ENCODE results near the gene FNDC10.

DNA sequence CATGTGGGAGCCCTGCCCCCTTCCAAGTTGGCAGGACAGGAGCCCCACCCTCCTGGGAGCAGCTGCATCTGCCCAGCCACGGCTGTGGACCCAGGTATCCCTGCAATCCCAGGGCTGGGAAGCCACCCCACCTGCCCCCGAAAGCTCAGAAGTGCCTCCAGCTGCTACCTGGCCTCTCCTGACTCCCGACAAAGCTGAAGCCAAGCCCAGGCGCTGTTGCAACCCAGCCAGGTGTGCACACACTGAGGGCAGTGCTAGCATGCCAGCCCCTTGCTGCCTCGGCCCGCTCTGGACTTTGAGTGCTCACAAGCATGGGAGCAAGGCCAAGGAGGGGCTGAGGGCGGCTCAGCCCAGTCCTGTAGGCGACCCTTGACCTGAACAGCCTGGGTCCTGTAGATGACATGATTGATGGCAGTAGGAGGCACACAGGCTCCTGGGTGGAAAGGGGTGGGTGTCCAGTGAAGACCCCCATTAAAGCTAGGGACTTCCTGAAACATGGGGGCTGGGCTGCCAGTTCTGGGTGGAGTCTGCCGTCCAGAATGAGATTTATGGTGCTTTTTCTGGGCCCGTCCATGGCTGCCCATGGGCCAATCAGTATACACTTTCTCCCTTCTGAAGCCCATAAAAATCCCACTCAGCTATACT, 22.4 kb downstream of the FNDC10 start:
- TF ChIP-seq TOX (CRISPR knock-in tag; IDR thresholded peaks at IDR 0.05; ENCODE audit: borderline replicate concordance): no peak
- TF ChIP-seq, protein P1, sequence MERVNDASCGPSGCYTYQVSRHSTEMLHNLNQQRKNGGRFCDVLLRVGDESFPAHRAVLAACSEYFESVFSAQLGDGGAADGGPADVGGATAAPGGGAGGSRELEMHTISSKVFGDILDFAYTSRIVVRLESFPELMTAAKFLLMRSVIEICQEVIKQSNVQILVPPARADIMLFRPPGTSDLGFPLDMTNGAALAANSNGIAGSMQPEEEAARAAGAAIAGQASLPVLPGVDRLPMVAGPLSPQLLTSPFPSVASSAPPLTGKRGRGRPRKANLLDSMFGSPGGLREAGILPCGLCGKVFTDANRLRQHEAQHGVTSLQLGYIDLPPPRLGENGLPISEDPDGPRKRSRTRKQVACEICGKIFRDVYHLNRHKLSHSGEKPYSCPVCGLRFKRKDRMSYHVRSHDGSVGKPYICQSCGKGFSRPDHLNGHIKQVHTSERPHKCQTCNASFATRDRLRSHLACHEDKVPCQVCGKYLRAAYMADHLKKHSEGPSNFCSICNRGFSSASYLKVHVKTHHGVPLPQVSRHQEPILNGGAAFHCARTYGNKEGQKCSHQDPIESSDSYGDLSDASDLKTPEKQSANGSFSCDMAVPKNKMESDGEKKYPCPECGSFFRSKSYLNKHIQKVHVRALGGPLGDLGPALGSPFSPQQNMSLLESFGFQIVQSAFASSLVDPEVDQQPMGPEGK (CRISPR knock-in tag; IDR thresholded peaks at IDR 0.05; ENCODE audit: borderline replicate concordance): no peak
- no peak for TF ChIP-seq OSR1 (CRISPR knock-in tag; IDR thresholded peaks at IDR 0.05)
- TF ChIP-seq, protein P2, sequence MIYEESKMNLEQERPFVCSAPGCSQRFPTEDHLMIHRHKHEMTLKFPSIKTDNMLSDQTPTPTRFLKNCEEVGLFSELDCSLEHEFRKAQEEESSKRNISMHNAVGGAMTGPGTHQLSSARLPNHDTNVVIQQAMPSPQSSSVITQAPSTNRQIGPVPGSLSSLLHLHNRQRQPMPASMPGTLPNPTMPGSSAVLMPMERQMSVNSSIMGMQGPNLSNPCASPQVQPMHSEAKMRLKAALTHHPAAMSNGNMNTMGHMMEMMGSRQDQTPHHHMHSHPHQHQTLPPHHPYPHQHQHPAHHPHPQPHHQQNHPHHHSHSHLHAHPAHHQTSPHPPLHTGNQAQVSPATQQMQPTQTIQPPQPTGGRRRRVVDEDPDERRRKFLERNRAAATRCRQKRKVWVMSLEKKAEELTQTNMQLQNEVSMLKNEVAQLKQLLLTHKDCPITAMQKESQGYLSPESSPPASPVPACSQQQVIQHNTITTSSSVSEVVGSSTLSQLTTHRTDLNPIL (CRISPR knock-in tag; IDR thresholded peaks at IDR 0.05; ENCODE audit: low read depth): no peak
- TF ChIP-seq ZC3H10 (CRISPR knock-in tag; IDR thresholded peaks at IDR 0.05): no peak
- TF ChIP-seq ZFP30 (CRISPR knock-in tag; IDR thresholded peaks at IDR 0.05): no peak
- TF ChIP-seq CSDC2 (CRISPR knock-in tag; IDR thresholded peaks at IDR 0.05): no peak
- TF ChIP-seq, protein P3, sequence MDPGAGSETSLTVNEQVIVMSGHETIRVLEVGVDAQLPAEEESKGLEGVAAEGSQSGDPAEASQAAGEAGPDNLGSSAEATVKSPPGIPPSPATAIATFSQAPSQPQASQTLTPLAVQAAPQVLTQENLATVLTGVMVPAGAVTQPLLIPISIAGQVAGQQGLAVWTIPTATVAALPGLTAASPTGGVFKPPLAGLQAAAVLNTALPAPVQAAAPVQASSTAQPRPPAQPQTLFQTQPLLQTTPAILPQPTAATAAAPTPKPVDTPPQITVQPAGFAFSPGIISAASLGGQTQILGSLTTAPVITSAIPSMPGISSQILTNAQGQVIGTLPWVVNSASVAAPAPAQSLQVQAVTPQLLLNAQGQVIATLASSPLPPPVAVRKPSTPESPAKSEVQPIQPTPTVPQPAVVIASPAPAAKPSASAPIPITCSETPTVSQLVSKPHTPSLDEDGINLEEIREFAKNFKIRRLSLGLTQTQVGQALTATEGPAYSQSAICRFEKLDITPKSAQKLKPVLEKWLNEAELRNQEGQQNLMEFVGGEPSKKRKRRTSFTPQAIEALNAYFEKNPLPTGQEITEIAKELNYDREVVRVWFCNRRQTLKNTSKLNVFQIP (CRISPR knock-in tag; IDR thresholded peaks at IDR 0.05; ENCODE audit: borderline replicate concordance, low read depth): no peak
- no peak for TF ChIP-seq GLIS3 (CRISPR knock-in tag; IDR thresholded peaks at IDR 0.05)
- TF ChIP-seq ARNTL (CRISPR knock-in tag; IDR thresholded peaks at IDR 0.05; ENCODE audit: borderline replicate concordance, low read depth): no peak
- no peak for TF ChIP-seq TCF4 (CRISPR knock-in tag; IDR thresholded peaks at IDR 0.05; ENCODE audit: borderline replicate concordance)
- no peak for TF ChIP-seq ZFP3 (CRISPR knock-in tag; IDR thresholded peaks at IDR 0.05)
